ENCODE data around the gene FOXA1. TPM values are rescaled to one million over a fixed set of nuclear protein-coding genes. Genes with fewer than 3 reads are reported as not detected.

The FOXA1 gene
- total RNA-seq, 1 donor from 2014 or later = 187 TPM

DNA sequence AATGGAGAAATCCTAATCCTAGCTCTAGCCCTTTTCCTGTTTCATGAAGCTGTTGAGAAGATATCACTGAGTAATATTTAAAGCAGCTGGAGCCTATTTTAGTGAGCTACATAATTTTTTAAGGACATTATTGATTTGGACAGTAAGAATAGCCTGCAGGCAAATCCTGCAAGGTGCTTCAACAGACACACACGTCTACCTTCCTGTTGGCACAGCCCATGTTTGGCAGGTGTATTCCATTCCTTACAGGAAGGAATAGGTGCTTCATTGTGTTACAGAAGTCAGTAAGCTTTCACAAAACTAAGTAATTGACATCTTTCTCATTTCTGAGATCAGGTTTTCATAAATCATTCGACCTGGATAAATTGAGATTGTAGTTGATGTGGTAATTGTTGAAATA, 50.6 kb downstream of the FOXA1 start:
- TF ChIP-seq, protein P1, sequence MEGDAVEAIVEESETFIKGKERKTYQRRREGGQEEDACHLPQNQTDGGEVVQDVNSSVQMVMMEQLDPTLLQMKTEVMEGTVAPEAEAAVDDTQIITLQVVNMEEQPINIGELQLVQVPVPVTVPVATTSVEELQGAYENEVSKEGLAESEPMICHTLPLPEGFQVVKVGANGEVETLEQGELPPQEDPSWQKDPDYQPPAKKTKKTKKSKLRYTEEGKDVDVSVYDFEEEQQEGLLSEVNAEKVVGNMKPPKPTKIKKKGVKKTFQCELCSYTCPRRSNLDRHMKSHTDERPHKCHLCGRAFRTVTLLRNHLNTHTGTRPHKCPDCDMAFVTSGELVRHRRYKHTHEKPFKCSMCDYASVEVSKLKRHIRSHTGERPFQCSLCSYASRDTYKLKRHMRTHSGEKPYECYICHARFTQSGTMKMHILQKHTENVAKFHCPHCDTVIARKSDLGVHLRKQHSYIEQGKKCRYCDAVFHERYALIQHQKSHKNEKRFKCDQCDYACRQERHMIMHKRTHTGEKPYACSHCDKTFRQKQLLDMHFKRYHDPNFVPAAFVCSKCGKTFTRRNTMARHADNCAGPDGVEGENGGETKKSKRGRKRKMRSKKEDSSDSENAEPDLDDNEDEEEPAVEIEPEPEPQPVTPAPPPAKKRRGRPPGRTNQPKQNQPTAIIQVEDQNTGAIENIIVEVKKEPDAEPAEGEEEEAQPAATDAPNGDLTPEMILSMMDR (IDR thresholded peaks at IDR 0.05; ENCODE audit: unreplicated experiment) = no peak
- peaks cover 33% of the 10 kb centered on the region for H3K4me1 Mint-ChIP-seq (ENCODE audit: low read depth)
- peaks cover under 1% of the 10 kb centered on the region for H3K9me3 Mint-ChIP-seq (ENCODE audit: low read depth)
- H3K4me3 Mint-ChIP-seq (ENCODE audit: low read depth) = no peak overlapping the region
- no peaks in the 10 kb centered on the region for H3K36me3 Mint-ChIP-seq (ENCODE audit: insufficient read depth)
- no peaks in the 10 kb centered on the region for H3K27me3 Mint-ChIP-seq
- no peak for DNase-seq (ENCODE audit: low spot score, unreplicated experiment)
- no peak overlapping the region for H3K27ac Mint-ChIP-seq

DNA sequence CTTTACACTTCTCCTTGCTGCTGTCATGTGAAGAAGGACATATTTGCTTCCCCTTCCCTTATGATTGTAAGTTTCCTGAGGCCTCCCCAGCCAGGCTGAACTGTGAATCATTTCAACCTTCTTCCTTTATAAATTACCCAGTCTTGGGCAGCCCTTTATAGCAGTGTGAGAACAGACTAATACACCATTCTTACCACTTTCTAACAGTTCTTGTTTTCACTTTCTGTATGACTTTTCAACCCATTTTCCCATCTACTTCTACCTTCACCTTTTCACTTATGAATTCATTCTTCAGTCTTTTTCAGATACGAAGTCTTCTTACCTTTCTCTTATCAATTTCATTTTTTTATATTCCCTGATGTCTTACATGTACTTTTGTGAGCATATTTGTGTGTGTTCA, 55.1 kb downstream of the FOXA1 start:
- no peak overlapping the region for H3K4me3 Mint-ChIP-seq (ENCODE audit: low read depth)
- H3K27me3 Mint-ChIP-seq = no peaks in the 10 kb centered on the region
- peaks cover 6% of the 10 kb centered on the region for H3K36me3 Mint-ChIP-seq (ENCODE audit: insufficient read depth)
- TF ChIP-seq, protein P1 (IDR thresholded peaks at IDR 0.05; ENCODE audit: unreplicated experiment) = no peak
- H3K9me3 Mint-ChIP-seq (ENCODE audit: low read depth) = peaks cover 3% of the 10 kb centered on the region
- H3K4me1 Mint-ChIP-seq (ENCODE audit: low read depth) = peaks cover 6% of the 10 kb centered on the region
- no peak overlapping the region for H3K27ac Mint-ChIP-seq
- no peak for DNase-seq (ENCODE audit: low spot score, unreplicated experiment)

Other genes with a start within 250 kb of the FOXA1 start
- gene TTC6, start 380 bp upstream of the FOXA1 start, total RNA-seq = 39.3 and 46.7 TPM in 2 replicates

Measured in progenitor cell of endocrine pancreas (in vitro differentiated cells).